Left lung (tissue), 10 donors: ENCODE measurements around the gene B4GALT3. TPM values are rescaled to one million over a fixed set of nuclear protein-coding genes. Genes with fewer than 3 reads are reported as not detected.

Experiments
- ATAC-seq: fragments of 200-7000 bp; cut with Tn5 transposase; one replicate; pipeline ENCODE4 v1.9.1; 2020; ENCODE audit warnings: moderate library complexity
- DNase-seq, 4 donors: peaks; one replicate each; pipeline ENCODE4 v3.0.0-alpha.2; 2013 to 2020
- H3K27ac ChIP-seq, 2 donors: fragments of 200-600 bp; sonication (generic) in 1 of 2; one replicate each; pipeline versions ENCODE4 v1.5.0 to v1.8.0; 2020 to 2021
- H3K27me3 ChIP-seq, 2 donors: fragments of 200-600 bp; sonication (generic) in 1 of 2; one replicate each; pipeline versions ENCODE4 v1.5.0 to v1.8.0; 2020 to 2021
- H3K36me3 ChIP-seq, 2 donors: fragments of 200-600 bp; sonication (generic) in 1 of 2; one replicate each; pipeline versions ENCODE4 v1.5.0 to v1.8.0; 2020 to 2021
- H3K4me1 ChIP-seq, 2 donors: fragments of 200-600 bp; one replicate each; pipeline ENCODE4 v1.8.0; 2021
- H3K4me3 ChIP-seq, 2 donors: fragments of 200-600 bp; sonication (generic) in 1 of 2; one replicate each; pipeline versions ENCODE4 v1.5.0 to v1.8.0; 2020 to 2021; ENCODE audit warnings: mild to moderate bottlenecking in 1 of 2
- H3K9me3 ChIP-seq, 2 donors: fragments of 200-600 bp; sonication (generic) in 1 of 2; one replicate each; pipeline versions ENCODE4 v1.5.0 to v1.8.0; 2020 to 2021
- intact Hi-C, 2 donors: fragments of 100-400 bp; cut with DNase I; formaldehyde crosslinking; loops; one replicate each; pipeline versions ENCODE4 v1.11.2 to v1.14.2; 2022
- polyA plus RNA-seq, 6 donors: library from polyadenylated mRNA; unstranded; fragments of 120-200 nt; gene quantifications; one replicate each; pipeline ENCODE4 v1.2.1, GENCODE V29; 2013; ENCODE audit not compliant: insufficient read length in 6 of 6
- total RNA-seq, 2 donors: library from RNA; stranded (reverse); fragmentation: NEBNext Ultra II Directional; extraction: Animal tissue kit (Norgen Biotek cat#: 25700); gene quantifications; one replicate each; pipeline ENCODE4 v1.2.1, GENCODE V29; 2021
- TF ChIP-seq, protein P1 (sequence below), 2 donors: fragments of 200-600 bp; sonication (generic) in 1 of 2; IDR thresholded peaks; one replicate each; pipeline versions ENCODE4 v1.5.0 to v1.8.0; 2021; ENCODE audit warnings: antibody characterized with exemption in 2 of 2
- donor health status: DM: no; HTN: yes; CAD: no.
- donor health status: DM: no; HTN: no; CAD: no.

Gene B4GALT3
- total and polyA plus RNA-seq, 8 donors = 35.3 to 42.3 (median 37.2) TPM

DNA sequence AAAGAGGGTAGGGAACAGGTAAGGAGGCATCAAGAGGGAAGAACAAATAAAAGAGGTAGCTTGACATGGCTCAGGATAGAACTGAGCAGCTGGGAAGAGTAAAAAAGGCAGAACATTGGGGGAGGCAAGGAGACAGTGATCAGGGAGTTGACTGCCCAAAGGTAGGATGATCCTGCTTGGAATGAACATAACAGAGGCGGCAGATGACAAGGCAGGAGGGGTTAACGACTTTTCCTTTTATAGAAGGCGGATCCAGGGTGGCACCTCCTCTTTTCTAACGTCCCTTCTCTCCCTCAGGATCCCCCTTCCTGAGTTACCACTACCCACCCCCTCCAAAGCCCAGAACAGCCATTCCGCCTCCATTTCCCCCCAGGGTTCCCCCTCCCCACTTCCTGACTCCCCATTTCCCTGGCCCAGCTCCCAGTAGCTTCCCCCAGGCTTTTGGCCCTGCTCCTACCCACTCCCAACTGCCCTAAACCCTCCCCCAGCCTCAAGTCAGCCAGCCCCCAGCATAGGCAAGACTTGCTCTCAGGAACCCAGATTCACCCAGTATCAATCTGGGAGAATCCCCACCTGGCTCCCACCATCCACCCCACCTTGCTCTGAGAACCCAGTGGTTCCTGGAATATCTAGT, 22.3 kb upstream of the B4GALT3 start:
- Histone ChIP-seq H3K27ac (peak overlapping the region; percentile 89 to 98), H3K27me3 (no peaks in the 10 kb centered on the region), H3K4me3 (no peak overlapping the region), H3K36me3 (peaks cover 0 to 4% of the 10 kb centered on the region in 2 donors), H3K9me3 (no peaks in the 10 kb centered on the region), H3K4me1 (peaks cover 32 to 65% of the 10 kb centered on the region in 2 donors)
- ATAC-seq (no peak), DNase-seq (no peak)
- TF ChIP-seq, protein P1, sequence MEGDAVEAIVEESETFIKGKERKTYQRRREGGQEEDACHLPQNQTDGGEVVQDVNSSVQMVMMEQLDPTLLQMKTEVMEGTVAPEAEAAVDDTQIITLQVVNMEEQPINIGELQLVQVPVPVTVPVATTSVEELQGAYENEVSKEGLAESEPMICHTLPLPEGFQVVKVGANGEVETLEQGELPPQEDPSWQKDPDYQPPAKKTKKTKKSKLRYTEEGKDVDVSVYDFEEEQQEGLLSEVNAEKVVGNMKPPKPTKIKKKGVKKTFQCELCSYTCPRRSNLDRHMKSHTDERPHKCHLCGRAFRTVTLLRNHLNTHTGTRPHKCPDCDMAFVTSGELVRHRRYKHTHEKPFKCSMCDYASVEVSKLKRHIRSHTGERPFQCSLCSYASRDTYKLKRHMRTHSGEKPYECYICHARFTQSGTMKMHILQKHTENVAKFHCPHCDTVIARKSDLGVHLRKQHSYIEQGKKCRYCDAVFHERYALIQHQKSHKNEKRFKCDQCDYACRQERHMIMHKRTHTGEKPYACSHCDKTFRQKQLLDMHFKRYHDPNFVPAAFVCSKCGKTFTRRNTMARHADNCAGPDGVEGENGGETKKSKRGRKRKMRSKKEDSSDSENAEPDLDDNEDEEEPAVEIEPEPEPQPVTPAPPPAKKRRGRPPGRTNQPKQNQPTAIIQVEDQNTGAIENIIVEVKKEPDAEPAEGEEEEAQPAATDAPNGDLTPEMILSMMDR (IDR thresholded peaks at IDR 0.05) = no peak
- intact Hi-C loops = no loop called here

DNA sequence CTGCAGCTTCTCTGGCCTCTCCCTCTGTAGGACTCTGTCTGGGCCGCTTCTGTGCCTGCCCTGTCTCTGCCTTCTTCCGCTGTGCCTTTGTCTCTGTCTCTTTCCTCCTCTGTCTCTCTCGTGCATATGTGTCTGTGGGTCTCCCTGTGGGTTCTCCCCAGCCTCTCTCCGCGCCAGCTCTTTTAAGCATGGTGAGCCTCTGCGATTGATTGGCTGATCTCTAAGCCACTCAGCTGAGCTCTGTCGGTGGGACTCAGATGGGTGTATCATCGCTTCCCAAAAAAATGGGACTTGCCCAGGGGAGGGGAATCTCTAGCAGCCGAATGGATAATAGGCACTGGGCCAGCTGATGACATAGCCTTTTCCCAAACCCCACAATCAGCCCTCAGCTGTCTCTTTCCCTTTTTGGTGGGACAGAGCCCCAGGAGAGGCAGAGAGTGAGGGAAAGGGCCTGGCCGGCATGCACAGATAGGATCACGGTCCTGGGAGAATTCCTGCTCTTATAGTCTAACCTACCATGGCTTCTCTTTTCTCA, 21.7 kb upstream of the B4GALT3 start, which contains the start of gene ADAMTS4:
ADAMTS4 (minus strand) TSS at position 158 of the 535 bp plus-strand sequence. CDS start 427 bp downstream, outside the sequence.
- Histone ChIP-seq H3K4me1 (peaks cover 32 to 65% of the 10 kb centered on the region in 2 donors), H3K4me3 (peak within 1 kb of the TSS; percentile 9 to 30), H3K36me3 (no peaks in the 10 kb centered on the region), H3K27ac (peak within 1 kb of the TSS; percentile 89 to 98), H3K9me3 (no peaks in the 10 kb centered on the region), H3K27me3 (no peaks in the 10 kb centered on the region)
- ATAC-seq (peak; percentile 9), DNase-seq (peak in 3 of 4 donors; percentile 54 to 86 (median 70))
- intact Hi-C loops = no loop called here
- TF ChIP-seq, protein P1 (IDR thresholded peaks at IDR 0.05) = no peak

DNA sequence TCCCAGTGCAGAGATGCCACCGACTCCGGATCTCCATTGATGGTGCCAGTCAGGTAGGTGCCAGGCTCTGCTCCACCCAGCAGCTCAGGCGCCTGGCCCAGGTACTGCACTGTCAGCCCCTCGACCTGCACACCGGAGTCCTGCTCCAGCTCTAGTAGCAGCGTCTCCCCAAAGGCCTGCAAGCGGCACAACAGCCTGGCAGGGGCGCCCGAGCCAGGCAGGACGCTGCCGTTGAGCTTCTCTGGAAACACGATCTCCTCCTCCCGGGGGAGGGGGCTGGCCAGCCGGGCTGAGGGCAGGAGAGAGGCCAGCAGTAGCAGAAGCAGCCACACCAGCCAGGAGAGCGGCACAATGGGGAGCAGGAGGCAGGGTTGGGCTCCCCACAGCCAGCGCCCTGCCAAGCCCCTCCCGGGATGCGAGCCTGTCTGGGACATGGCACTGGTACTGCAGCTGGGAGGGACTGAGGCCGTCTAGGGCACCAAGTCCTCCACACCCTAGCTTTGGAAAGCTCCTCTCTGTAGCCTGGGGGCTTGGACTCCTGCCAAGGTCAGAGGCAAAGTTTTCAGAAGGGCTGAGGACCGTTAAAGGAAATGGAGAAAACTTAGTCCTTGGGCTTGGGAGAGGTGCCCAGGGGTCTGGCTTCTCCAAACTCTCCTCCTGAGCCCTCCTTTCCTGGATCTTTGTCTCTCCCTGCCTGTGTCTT, 21.0 kb upstream of the B4GALT3 start:
- DNase-seq (peak in 1 of 4 donors; percentile 60), ATAC-seq (no peak)
- peak overlapping the region; percentile 9 to 30 for H3K4me3 ChIP-seq
- H3K27me3 ChIP-seq = no peaks in the 10 kb centered on the region
- H3K27ac ChIP-seq = peak overlapping the region; percentile 58 to 75
- no peaks in the 10 kb centered on the region for H3K9me3 ChIP-seq
- TF ChIP-seq, protein P1 (IDR thresholded peaks at IDR 0.05) = no peak
- H3K36me3 ChIP-seq = no peaks in the 10 kb centered on the region
- H3K4me1 ChIP-seq = peaks cover 26 to 61% of the 10 kb centered on the region in 2 donors
- intact Hi-C loops = no loop called here

DNA sequence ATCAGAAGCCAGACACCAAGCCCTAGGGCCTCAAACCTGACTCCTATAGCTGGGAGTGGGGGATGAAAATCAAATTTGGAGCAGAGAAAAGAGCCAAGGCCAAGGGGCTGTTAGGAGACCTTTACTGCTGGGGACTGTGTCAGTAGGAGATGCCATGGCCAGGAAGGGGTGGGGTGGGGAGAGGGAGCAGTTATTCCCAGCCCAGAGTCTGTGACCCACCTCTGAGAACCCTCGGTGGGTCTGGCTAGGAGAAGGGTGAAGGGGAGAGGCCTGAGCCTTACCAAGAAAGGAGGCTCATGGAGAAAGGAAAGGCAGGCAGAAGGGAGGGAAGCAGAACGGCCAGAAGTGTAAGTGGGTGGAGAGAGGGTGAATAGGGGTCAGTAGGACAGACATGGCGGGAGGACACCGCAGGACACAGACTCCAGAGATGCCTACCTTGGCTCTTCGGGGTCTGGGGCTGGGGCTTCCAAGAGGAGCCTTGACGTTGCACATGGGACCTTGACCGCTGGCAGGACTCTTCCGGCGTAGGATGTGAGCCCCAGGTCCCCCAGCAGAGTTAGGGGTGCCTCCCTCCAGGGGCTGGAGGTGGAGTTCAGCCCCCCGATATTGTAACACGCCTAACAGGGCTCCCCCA, 20.4 kb upstream of the B4GALT3 start:
- no peak for DNase-seq
- Histone ChIP-seq H3K9me3 (no peaks in the 10 kb centered on the region), H3K27me3 (no peaks in the 10 kb centered on the region), H3K36me3 (no peaks in the 10 kb centered on the region), H3K4me1 (peaks cover 20 to 58% of the 10 kb centered on the region in 2 donors), H3K4me3 (peak overlapping the region; percentile 9 to 30), H3K27ac (peak overlapping the region; percentile 58 to 75)
- no peak for ATAC-seq
- TF ChIP-seq, protein P1 (IDR thresholded peaks at IDR 0.05) = no peak
- intact Hi-C loops = no loop called here
